ENCODE data around the gene IL12RB2.

IL12RB2 gene

GRCh38 chr1:67372136-67372535, 64.5 kb downstream of the IL12RB2 start:
- TF ChIP-seq EZH2 (IDR thresholded peaks at IDR 0.05; ENCODE audit: borderline replicate concordance, low read length) (no peak), CTCF (IDR thresholded peaks at IDR 0.05; ENCODE audit: low read length) (no peak)
- Histone ChIP-seq H3K9ac (ENCODE audit: low read length) (no peak overlapping the region), H4K20me1 (ENCODE audit: insufficient read depth, low read length) (no peaks in the 10 kb centered on the region), H3K79me2 (ENCODE audit: insufficient read depth, low read length) (no peaks in the 10 kb centered on the region), H2AFZ (ENCODE audit: low read length) (no peak overlapping the region), H3K9me2 (ENCODE audit: low read depth, low read length) (no peaks in the 10 kb centered on the region), H3K4me1 (ENCODE audit: insufficient read depth, low read length, severe bottlenecking) (no peaks in the 10 kb centered on the region), H3K36me3 (ENCODE audit: insufficient read depth, low read length) (no peaks in the 10 kb centered on the region), H3K9me3 (ENCODE audit: low read length) (no peaks in the 10 kb centered on the region), H3K4me2 (ENCODE audit: low read length) (no peak overlapping the region), H3K4me3 (ENCODE audit: low read depth, low read length, poor library complexity, severe bottlenecking) (no peak overlapping the region), H3K27ac (ENCODE audit: low read depth, low read length, poor library complexity, severe bottlenecking) (no peak overlapping the region), H3F3A (ENCODE audit: insufficient read depth, low read length) (no peaks in the 10 kb centered on the region), H3K27me3 (ENCODE audit: insufficient read depth, low read length) (no peaks in the 10 kb centered on the region)

- Histone ChIP-seq H2AFZ (ENCODE audit: low read length) (no peak overlapping the region), H3K36me3 (ENCODE audit: insufficient read depth, low read length) (no peaks in the 10 kb centered on the region), H3K9me2 (ENCODE audit: low read depth, low read length) (no peaks in the 10 kb centered on the region), H3K4me3 (ENCODE audit: low read depth, low read length, poor library complexity, severe bottlenecking) (no peak overlapping the region), H3K9me3 (ENCODE audit: low read length) (no peaks in the 10 kb centered on the region), H3K27ac (ENCODE audit: low read depth, low read length, poor library complexity, severe bottlenecking) (no peak overlapping the region), H3K4me1 (ENCODE audit: insufficient read depth, low read length, severe bottlenecking) (no peaks in the 10 kb centered on the region), H3K9ac (ENCODE audit: low read length) (no peak overlapping the region), H3F3A (ENCODE audit: insufficient read depth, low read length) (no peaks in the 10 kb centered on the region), H3K4me2 (ENCODE audit: low read length) (no peak overlapping the region), H3K27me3 (ENCODE audit: insufficient read depth, low read length) (no peaks in the 10 kb centered on the region), H3K79me2 (ENCODE audit: insufficient read depth, low read length) (no peaks in the 10 kb centered on the region), H4K20me1 (ENCODE audit: insufficient read depth, low read length) (no peaks in the 10 kb centered on the region)
- no peak for TF ChIP-seq CTCF (IDR thresholded peaks at IDR 0.05; ENCODE audit: low read length)
- TF ChIP-seq EZH2 (IDR thresholded peaks at IDR 0.05; ENCODE audit: borderline replicate concordance, low read length), result no peak
These were observed 65.2 kb downstream of the IL12RB2 start for GRCh38 chr1:67372898-67373297.

- Histone ChIP-seq H3K9me3 (ENCODE audit: low read length) (no peaks in the 10 kb centered on the region), H3F3A (ENCODE audit: insufficient read depth, low read length) (no peaks in the 10 kb centered on the region), H3K4me2 (ENCODE audit: low read length) (no peak overlapping the region), H2AFZ (ENCODE audit: low read length) (no peak overlapping the region), H3K27me3 (ENCODE audit: insufficient read depth, low read length) (no peaks in the 10 kb centered on the region), H4K20me1 (ENCODE audit: insufficient read depth, low read length) (no peaks in the 10 kb centered on the region), H3K9ac (ENCODE audit: low read length) (no peak overlapping the region), H3K79me2 (ENCODE audit: insufficient read depth, low read length) (no peaks in the 10 kb centered on the region), H3K4me1 (ENCODE audit: insufficient read depth, low read length, severe bottlenecking) (no peaks in the 10 kb centered on the region), H3K9me2 (ENCODE audit: low read depth, low read length) (no peaks in the 10 kb centered on the region), H3K36me3 (ENCODE audit: insufficient read depth, low read length) (no peaks in the 10 kb centered on the region), H3K4me3 (ENCODE audit: low read depth, low read length, poor library complexity, severe bottlenecking) (no peak overlapping the region), H3K27ac (ENCODE audit: low read depth, low read length, poor library complexity, severe bottlenecking) (no peak overlapping the region)
- TF ChIP-seq CTCF (IDR thresholded peaks at IDR 0.05; ENCODE audit: low read length) (no peak), EZH2 (IDR thresholded peaks at IDR 0.05; ENCODE audit: borderline replicate concordance, low read length) (no peak)
These were observed 68.7 kb downstream of the IL12RB2 start for GRCh38 chr1:67376381-67376780.
